CD4-positive, alpha-beta memory T cell (primary cell): ENCODE results near the gene TEX44. TPM values are rescaled to one million over a fixed set of nuclear protein-coding genes. Genes with fewer than 3 reads are reported as not detected.

Source experiments
- CTCF ChIA-PET: fragments of 350-600 bp; sonication (Branson Sonifier 250); formaldehyde crosslinking; loops from one replicate; lab custom pipeline; 2021; ENCODE audit warnings: inconsistent platforms; ENCODE audit not compliant: partially characterized antibody; lab: Charles Lee
- POLR2A ChIA-PET: fragments of 350-600 bp; sonication (Branson Sonifier 250); formaldehyde crosslinking; loops from one replicate; lab custom pipeline; 2021; ENCODE audit not compliant: partially characterized antibody; lab: Charles Lee
- DNase-seq, 5 donors: peaks; one replicate each; pipeline versions ENCODE4 v3.0.0 to v3.0.0-alpha.2; 2020 to 2022; ENCODE audit warnings: mixed read lengths in 1 of 5
- H3K27ac ChIP-seq: one replicate; pipeline ENCODE4 v1.7.0; 2013; ENCODE audit warnings: low read depth, low read length
- H3K27me3 ChIP-seq: 2 replicates; pipeline ENCODE4 v1.7.0; 2013; ENCODE audit warnings: mild to moderate bottlenecking, low read length, moderate library complexity; ENCODE audit not compliant: insufficient read depth
- H3K36me3 ChIP-seq: 2 replicates; pipeline ENCODE4 v1.7.0; 2013; ENCODE audit warnings: mild to moderate bottlenecking, low read length, moderate library complexity; ENCODE audit not compliant: insufficient read depth
- H3K4me1 ChIP-seq: 2 replicates; pipeline ENCODE4 v1.7.0; 2013; ENCODE audit warnings: mild to moderate bottlenecking, low read length, moderate library complexity; ENCODE audit not compliant: insufficient read depth
- H3K4me3 ChIP-seq, 2 donors: one replicate each; pipeline ENCODE4 v1.7.0; 2013; ENCODE audit warnings: low read length in 2 of 2, mild to moderate bottlenecking in 1 of 2
- H3K9me3 ChIP-seq, 2 donors: one replicate each; pipeline ENCODE4 v1.7.0; 2013; ENCODE audit warnings: low read length in 2 of 2, control low read depth in 1 of 2; ENCODE audit not compliant: control insufficient read depth in 1 of 2
- H3K27ac Mint-ChIP-seq, 7 donors: one replicate each; pipeline ENCODE4 v1.8.0; 2020 to 2021; ENCODE audit warnings: mixed read lengths in 7 of 7, mild to moderate bottlenecking in 6 of 7, inconsistent platforms in 3 of 7, moderate library complexity in 3 of 7
- H3K27me3 Mint-ChIP-seq, 2 donors: one replicate each; pipeline ENCODE4 v1.8.0; 2020 to 2021; ENCODE audit warnings: mixed read lengths in 2 of 2
- H3K36me3 Mint-ChIP-seq, 2 donors: one replicate each; pipeline ENCODE4 v1.8.0; 2020 to 2021; ENCODE audit warnings: mixed read lengths in 2 of 2, inconsistent platforms in 1 of 2, mild to moderate bottlenecking in 1 of 2
- H3K4me1 Mint-ChIP-seq, 4 donors: one replicate each; pipeline ENCODE4 v1.8.0; 2020 to 2021; ENCODE audit warnings: mixed read lengths in 4 of 4, mild to moderate bottlenecking in 1 of 4
- H3K4me3 Mint-ChIP-seq, 8 donors: one replicate each; pipeline ENCODE4 v1.8.0; 2020 to 2021; ENCODE audit warnings: mixed read lengths in 8 of 8, mild to moderate bottlenecking in 7 of 8, moderate library complexity in 6 of 8, inconsistent platforms in 3 of 8
- H3K9me3 Mint-ChIP-seq, 8 donors: one replicate each; pipeline ENCODE4 v1.8.0; 2020 to 2021; ENCODE audit warnings: mixed read lengths in 8 of 8, mild to moderate bottlenecking in 5 of 8, inconsistent platforms in 3 of 8, moderate library complexity in 1 of 8
- intact Hi-C: fragments of 100-400 bp; cut with micrococcal nuclease; formaldehyde crosslinking; loops from one replicate; pipeline ENCODE4 v1.15.1; 2023
- polyA plus RNA-seq, 2 donors: library from polyadenylated mRNA; unstranded; fragments of 300-500 nt; fragmentation: Illumina TruSeq; gene quantifications; one replicate each; pipeline ENCODE4 v1.2.3, GENCODE V29; 2021
- total RNA-seq, 2 experiments: library from RNA; stranded (reverse); gene quantifications; one replicate each; pipeline ENCODE4 v1.2.3, GENCODE V29; 2021

The TEX44 gene
- total and polyA plus RNA-seq, 4 experiments from 2014 or later = not detected

DNA sequence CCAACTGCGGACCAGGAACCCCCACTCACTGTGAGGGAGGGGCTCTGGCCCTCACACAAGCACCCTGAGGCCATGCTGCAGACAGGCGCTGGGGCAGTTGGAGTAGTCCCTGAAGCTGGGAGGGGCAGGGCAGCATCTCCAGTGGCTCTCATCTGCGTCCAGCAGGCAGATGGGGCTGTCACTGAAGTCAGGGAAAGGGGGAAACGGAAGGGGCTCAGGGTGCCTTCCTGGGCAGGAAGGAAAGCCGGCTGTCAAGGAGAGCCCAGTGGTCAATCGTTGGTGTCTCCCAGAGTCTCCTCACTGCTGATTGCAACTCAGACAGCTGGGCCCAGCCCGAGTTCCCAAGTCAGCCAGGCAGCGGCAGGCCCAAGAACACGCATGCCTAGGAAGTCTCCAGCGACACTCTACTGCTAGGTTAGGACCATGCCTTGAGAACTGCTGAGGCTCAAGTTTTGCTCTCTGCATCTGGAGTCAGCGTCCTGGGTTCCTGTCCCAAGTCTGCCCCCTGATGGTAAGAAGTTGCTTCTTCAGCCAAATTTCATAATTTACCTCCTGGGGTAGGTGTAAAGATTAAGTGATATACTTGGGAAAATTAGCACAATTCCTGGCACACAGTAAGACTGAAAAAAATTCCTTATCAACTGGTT is 35.0 kb upstream of the TEX44 start:
- H3K9me3 ChIP-seq = peaks cover 0 to 4% of the 10 kb centered on the region in 2 donors
- POLR2A ChIA-PET = interaction anchor here (0.8 to 1.2 kb wide), 3 partner anchors 40 to 75 kb away, joined by 3 read pairs; no protein-coding TSS in a partner anchor
- peak overlapping the region in 2 of 8 donors; percentile 8 to 9 for H3K4me3 Mint-ChIP-seq

DNA sequence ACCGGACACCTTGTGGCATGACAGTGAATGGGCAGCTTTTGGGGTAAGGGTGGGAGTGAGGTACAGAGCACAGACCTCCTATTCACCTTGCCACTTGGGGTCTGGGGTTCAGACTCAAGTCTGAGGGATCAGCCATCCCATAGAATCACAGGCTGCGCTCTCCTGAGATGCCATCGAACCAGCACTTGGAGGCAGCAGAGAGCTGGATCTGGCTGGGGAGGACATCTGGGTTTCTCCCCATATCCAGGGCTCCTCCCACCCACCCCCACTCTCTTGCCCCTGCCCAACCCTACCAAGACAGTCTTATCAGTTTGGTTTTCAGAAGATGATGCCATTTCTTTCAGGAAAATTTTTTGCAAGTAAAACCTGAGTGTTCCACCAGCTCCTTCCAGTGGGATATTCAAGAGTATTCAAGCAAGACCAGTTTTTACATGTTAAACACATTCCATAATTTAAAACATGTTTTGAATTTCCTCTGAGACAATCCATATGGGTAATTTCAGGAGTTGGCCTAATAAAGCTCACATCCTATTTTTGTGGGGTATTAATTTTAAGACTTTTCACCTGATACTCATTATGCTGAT is 29.2 kb upstream of the TEX44 start:
- intact Hi-C loops = loop anchor here (2.0 kb wide), 1 partner anchor 37 kb away; no protein-coding TSS in a partner anchor
- Mint-ChIP-seq H3K27ac (no peak overlapping the region), H3K9me3 (no peaks in the 10 kb centered on the region), H3K27me3 (no peaks in the 10 kb centered on the region), H3K36me3 (no peaks in the 10 kb centered on the region), H3K4me3 (no peak overlapping the region), H3K4me1 (no peaks in the 10 kb centered on the region)
- Histone ChIP-seq H3K4me3 (no peak overlapping the region), H3K27ac (no peak overlapping the region), H3K27me3 (no peaks in the 10 kb centered on the region), H3K4me1 (no peaks in the 10 kb centered on the region), H3K9me3 (no peaks in the 10 kb centered on the region), H3K36me3 (no peaks in the 10 kb centered on the region)
- no peak for DNase-seq
- ChIA-PET POLR2A (no interaction called here), CTCF (interaction anchor here (0.6 to 1.4 kb wide), 6 partner anchors 10 to 112 kb away, joined by 3 to 5 read pairs (median 3); no protein-coding TSS in a partner anchor)

More for the DNA sequence above, 35.0 kb upstream of the TEX44 start:
- Mint-ChIP-seq H3K27ac (peak overlapping the region in 2 of 7 donors; percentile 6 to 72), H3K9me3 (peaks cover 0 to 12% (median 11%) of the 10 kb centered on the region in 8 donors), H3K36me3 (peaks cover 0 to 11% of the 10 kb centered on the region in 2 donors), H3K27me3 (no peaks in the 10 kb centered on the region), H3K4me1 (peaks cover 7 to 29% (median 17%) of the 10 kb centered on the region in 4 donors)
- Histone ChIP-seq H3K27ac (no peak overlapping the region), H3K36me3 (no peaks in the 10 kb centered on the region), H3K4me3 (no peak overlapping the region), H3K4me1 (peaks cover 9% of the 10 kb centered on the region), H3K27me3 (no peaks in the 10 kb centered on the region)
- CTCF ChIA-PET = interaction anchor here (0.6 to 6.2 kb wide), 19 partner anchors 8 to 453 kb away, joined by 3 to 62 read pairs (median 6); partner anchors contain the start of gene NMUR1
- intact Hi-C loops = loop anchor here (1.0 kb wide), 4 partner anchors 27 to 453 kb away; partner anchors contain the start of gene NMUR1
- peak; percentile 71 to 79 (median 78) for DNase-seq

GRCh38 chr2:231565887-231566594 is 26.6 kb upstream of the TEX44 start:
- Mint-ChIP-seq H3K36me3 (no peaks in the 10 kb centered on the region), H3K27me3 (no peaks in the 10 kb centered on the region), H3K27ac (no peak overlapping the region), H3K4me3 (no peak overlapping the region), H3K9me3 (no peaks in the 10 kb centered on the region), H3K4me1 (peaks cover 0 to 2% (median 0%) of the 10 kb centered on the region in 4 donors)
- ChIA-PET CTCF (interaction anchor here (1.0 to 2.0 kb wide), 2 partner anchors 10 to 33 kb away, joined by 3 to 5 read pairs; no protein-coding TSS in a partner anchor), POLR2A (no interaction called here)
- DNase-seq = no peak
- intact Hi-C loops = no loop called here
- no peaks in the 10 kb centered on the region for H3K27me3 ChIP-seq
- H3K4me1 ChIP-seq = no peaks in the 10 kb centered on the region
- no peak overlapping the region for H3K4me3 ChIP-seq
- no peak overlapping the region for H3K27ac ChIP-seq
- no peaks in the 10 kb centered on the region for H3K36me3 ChIP-seq
- no peaks in the 10 kb centered on the region for H3K9me3 ChIP-seq

DNA sequence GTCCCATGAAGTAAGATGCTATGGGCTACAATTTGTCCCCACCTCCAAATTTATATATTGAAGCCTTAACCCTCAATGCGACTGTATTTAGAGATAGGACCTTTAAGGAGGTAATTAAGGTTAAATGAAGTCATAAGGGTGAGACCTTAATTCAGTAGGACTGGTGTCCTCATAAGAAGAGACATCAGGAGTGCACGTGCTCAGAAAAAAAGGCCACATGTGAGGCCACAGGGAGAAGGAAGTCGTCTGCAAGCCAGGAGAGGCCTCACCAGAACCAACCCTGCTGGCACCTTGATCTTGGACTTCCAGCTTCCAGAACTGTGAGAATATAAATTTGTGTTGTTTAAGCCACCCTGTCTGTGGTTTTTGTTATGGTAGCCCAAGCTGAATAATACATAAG is 25.5 kb upstream of the TEX44 start:
- no peak overlapping the region for H3K27ac ChIP-seq
- Mint-ChIP-seq H3K4me1 (peaks cover 0 to 2% (median 0%) of the 10 kb centered on the region in 4 donors), H3K27ac (no peak overlapping the region), H3K9me3 (no peaks in the 10 kb centered on the region), H3K27me3 (no peaks in the 10 kb centered on the region), H3K36me3 (no peaks in the 10 kb centered on the region), H3K4me3 (no peak overlapping the region)
- intact Hi-C loops = no loop called here
- ChIA-PET POLR2A (no interaction called here), CTCF (interaction anchor here (2.0 kb wide), 1 partner anchor 32 kb away, joined by 5 read pairs; no protein-coding TSS in a partner anchor)
- H3K4me1 ChIP-seq = no peaks in the 10 kb centered on the region
- no peaks in the 10 kb centered on the region for H3K9me3 ChIP-seq
- no peak for DNase-seq
- H3K27me3 ChIP-seq = no peaks in the 10 kb centered on the region
- no peaks in the 10 kb centered on the region for H3K36me3 ChIP-seq
- H3K4me3 ChIP-seq = no peak overlapping the region

DNA sequence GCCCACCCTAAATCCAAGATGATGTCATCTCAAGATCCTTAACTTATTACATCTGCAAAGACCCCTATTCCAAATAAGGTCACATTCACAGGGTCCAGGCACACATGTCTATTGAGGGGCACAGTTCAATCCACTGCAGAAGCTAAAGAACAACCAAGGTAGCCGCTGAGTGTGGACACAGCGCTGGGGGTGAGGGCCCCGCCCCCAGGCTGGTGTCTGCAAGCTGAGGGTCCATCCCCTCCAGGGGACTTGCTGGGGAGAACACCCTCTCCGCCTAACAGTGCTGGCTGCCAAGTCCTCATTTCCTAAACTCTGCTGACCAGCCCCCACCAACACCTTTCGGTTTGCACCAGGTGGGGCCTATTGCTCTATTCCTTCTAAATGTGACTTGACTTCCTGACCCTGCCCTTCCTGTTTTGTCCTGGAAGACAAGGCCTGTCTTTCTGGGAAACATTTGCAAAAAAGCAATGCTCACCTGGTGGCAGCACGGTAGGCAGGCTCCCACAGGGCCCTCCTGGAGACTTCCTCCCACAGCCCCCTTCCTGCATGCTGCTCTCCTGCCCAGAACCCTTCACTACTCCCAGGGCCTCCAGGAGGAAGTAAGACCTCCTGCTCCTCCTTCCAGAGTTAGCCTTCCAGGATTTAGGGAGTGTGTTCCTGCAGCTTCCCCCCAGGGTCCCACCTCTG is 24.4 kb upstream of the TEX44 start:
- Histone ChIP-seq H3K4me1 (no peaks in the 10 kb centered on the region), H3K36me3 (no peaks in the 10 kb centered on the region), H3K27ac (no peak overlapping the region), H3K4me3 (no peak overlapping the region), H3K27me3 (no peaks in the 10 kb centered on the region), H3K9me3 (no peaks in the 10 kb centered on the region)
- Mint-ChIP-seq H3K27me3 (no peaks in the 10 kb centered on the region), H3K36me3 (no peaks in the 10 kb centered on the region), H3K4me1 (peaks cover 0 to 2% (median 0%) of the 10 kb centered on the region in 4 donors), H3K4me3 (no peak overlapping the region), H3K9me3 (no peaks in the 10 kb centered on the region), H3K27ac (no peak overlapping the region)
- CTCF ChIA-PET = interaction anchor here (1.5 kb wide), 1 partner anchor 10 kb away, joined by 4 read pairs; no protein-coding TSS in a partner anchor
- DNase-seq = no peak
- POLR2A ChIA-PET = no interaction called here
- intact Hi-C loops = no loop called here

- Mint-ChIP-seq H3K4me3 (no peak overlapping the region), H3K36me3 (no peaks in the 10 kb centered on the region), H3K27ac (peak overlapping the region in 1 of 7 donors; percentile 23), H3K9me3 (no peaks in the 10 kb centered on the region), H3K4me1 (peaks cover 0 to 2% (median 0%) of the 10 kb centered on the region in 4 donors), H3K27me3 (no peaks in the 10 kb centered on the region)
- ChIA-PET CTCF (interaction anchor here (1.5 kb wide), 1 partner anchor 11 kb away, joined by 4 read pairs; no protein-coding TSS in a partner anchor), POLR2A (no interaction called here)
- Histone ChIP-seq H3K27me3 (no peaks in the 10 kb centered on the region), H3K27ac (no peak overlapping the region), H3K4me3 (no peak overlapping the region), H3K4me1 (no peaks in the 10 kb centered on the region), H3K36me3 (no peaks in the 10 kb centered on the region), H3K9me3 (no peaks in the 10 kb centered on the region)
- intact Hi-C loops = no loop called here
- DNase-seq = no peak
Measured at GRCh38 chr2:231568785-231569435, 23.8 kb upstream of the TEX44 start.
